Neural progenitor cell (in vitro differentiated cells): ENCODE data around the gene FAM83F.

Experiments used
- EZH2 ChIP-seq: fragments of 200-600 bp; sonication (generic); IDR thresholded peaks from 2 replicates; pipeline ENCODE4 v1.6.1; 2017; ENCODE audit warnings: antibody characterized with exemption, mild to moderate bottlenecking, moderate library complexity
- EZH2phosphoT487 ChIP-seq: fragments of 200-600 bp; sonication (generic); IDR thresholded peaks from 2 replicates; pipeline ENCODE4 v1.6.1; 2017; ENCODE audit warnings: antibody characterized with exemption
- TF ChIP-seq, protein P1 (sequence below): fragments of 200-600 bp; sonication (generic); IDR thresholded peaks from 2 replicates; pipeline ENCODE4 v1.5.1; 2017; ENCODE audit warnings: antibody characterized with exemption, mild to moderate bottlenecking

DNA sequence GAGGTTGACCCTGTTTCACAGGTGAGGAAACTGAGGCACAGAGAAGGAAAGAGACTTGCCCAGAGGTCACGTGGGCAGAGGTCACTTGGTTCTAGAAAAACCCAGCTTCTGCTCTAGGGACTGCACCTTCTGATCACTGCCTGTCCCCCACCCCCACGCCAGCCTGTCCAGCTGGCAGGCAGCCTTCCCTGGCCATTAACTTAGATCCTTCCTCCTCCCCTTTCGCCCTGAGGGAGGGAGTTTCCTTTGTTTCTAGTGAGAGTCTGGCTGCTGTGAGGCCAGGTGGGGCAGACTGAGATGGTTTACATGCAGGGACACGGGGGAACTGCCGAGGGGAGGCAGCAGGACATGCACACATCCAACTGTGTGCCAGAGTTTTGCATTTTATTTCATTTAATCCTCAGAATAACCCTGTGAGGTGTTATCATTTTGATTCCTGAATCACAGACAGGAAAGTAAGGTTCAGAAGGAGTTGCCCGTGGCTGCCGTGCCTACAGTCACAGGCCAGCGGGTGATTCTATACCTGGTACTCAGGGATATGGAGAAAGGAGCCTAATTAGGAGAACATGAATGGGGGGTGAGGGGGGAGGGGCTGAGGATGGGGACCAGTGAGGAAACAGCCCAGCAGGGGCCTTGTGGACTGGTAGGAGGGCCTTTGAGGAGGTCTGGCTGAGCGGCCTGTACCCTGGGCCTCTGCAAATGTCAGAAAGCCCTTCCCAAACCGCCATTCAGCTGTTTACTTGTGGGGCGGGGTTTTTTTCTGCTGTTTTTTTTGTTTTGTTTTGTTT lies 3.4 kb downstream of the FAM83F start:
- TF ChIP-seq, protein P1, sequence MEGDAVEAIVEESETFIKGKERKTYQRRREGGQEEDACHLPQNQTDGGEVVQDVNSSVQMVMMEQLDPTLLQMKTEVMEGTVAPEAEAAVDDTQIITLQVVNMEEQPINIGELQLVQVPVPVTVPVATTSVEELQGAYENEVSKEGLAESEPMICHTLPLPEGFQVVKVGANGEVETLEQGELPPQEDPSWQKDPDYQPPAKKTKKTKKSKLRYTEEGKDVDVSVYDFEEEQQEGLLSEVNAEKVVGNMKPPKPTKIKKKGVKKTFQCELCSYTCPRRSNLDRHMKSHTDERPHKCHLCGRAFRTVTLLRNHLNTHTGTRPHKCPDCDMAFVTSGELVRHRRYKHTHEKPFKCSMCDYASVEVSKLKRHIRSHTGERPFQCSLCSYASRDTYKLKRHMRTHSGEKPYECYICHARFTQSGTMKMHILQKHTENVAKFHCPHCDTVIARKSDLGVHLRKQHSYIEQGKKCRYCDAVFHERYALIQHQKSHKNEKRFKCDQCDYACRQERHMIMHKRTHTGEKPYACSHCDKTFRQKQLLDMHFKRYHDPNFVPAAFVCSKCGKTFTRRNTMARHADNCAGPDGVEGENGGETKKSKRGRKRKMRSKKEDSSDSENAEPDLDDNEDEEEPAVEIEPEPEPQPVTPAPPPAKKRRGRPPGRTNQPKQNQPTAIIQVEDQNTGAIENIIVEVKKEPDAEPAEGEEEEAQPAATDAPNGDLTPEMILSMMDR, result no peak
- TF ChIP-seq EZH2 (no peak), EZH2phosphoT487 (no peak)
